Measurements from ENCODE around the gene SH3BP2.
A peak's percentile ranks its signal among the peaks of the same experiment; 100 is the strongest.

The SH3BP2 gene

DNA sequence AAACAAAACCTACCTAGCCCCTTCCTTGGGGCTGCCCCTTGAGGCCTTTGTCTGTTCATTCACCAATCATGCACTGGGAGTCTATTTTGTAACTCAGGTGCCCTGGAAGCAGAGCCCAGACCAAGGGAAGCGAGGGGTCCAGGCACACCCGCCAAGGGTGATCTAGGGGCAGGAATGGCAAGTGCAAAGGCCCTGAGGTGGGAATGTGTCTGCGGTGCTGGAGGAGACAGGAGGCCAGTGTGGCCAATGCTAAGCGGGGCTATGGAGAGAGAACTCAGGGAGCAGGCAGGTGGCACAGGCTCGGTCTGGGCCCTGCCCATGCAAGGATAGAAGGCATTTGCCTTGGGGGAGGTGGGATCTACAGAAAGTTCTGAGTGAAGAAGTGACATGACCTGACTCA, 3.5 kb upstream of the SH3BP2 start:
- H3K9me3 ChIP-seq (ENCODE audit: severe bottlenecking) = peaks cover 5% of the 10 kb centered on the region
- no peak for DNase-seq
- no peaks in the 10 kb centered on the region for H3K27me3 ChIP-seq (ENCODE audit: insufficient read depth, low read depth, severe bottlenecking)
- no peak overlapping the region for H3K4me3 ChIP-seq (ENCODE audit: low read depth, low read length)
- no peaks in the 10 kb centered on the region for H3K36me3 ChIP-seq
- H3K27ac ChIP-seq = no peak overlapping the region
- no peak for TF ChIP-seq CTCF (IDR thresholded peaks at IDR 0.05; ENCODE audit: low read depth, low read length)

- H3K27ac ChIP-seq = no peak overlapping the region
- peaks cover 1% of the 10 kb centered on the region for H3K9me3 ChIP-seq (ENCODE audit: severe bottlenecking)
- DNase-seq = no peak
- no peak overlapping the region for H3K4me3 ChIP-seq (ENCODE audit: low read depth, low read length)
- H3K36me3 ChIP-seq = no peaks in the 10 kb centered on the region
- no peaks in the 10 kb centered on the region for H3K27me3 ChIP-seq (ENCODE audit: insufficient read depth, low read depth, severe bottlenecking)
- TF ChIP-seq CTCF (IDR thresholded peaks at IDR 0.05; ENCODE audit: low read depth, low read length) = 0 out of 2 replicates have a peak, but pooled peaks have one; percentile 10
These were observed 2.9 kb upstream of the SH3BP2 start for GRCh38 chr4:2789793-2790582.

DNA sequence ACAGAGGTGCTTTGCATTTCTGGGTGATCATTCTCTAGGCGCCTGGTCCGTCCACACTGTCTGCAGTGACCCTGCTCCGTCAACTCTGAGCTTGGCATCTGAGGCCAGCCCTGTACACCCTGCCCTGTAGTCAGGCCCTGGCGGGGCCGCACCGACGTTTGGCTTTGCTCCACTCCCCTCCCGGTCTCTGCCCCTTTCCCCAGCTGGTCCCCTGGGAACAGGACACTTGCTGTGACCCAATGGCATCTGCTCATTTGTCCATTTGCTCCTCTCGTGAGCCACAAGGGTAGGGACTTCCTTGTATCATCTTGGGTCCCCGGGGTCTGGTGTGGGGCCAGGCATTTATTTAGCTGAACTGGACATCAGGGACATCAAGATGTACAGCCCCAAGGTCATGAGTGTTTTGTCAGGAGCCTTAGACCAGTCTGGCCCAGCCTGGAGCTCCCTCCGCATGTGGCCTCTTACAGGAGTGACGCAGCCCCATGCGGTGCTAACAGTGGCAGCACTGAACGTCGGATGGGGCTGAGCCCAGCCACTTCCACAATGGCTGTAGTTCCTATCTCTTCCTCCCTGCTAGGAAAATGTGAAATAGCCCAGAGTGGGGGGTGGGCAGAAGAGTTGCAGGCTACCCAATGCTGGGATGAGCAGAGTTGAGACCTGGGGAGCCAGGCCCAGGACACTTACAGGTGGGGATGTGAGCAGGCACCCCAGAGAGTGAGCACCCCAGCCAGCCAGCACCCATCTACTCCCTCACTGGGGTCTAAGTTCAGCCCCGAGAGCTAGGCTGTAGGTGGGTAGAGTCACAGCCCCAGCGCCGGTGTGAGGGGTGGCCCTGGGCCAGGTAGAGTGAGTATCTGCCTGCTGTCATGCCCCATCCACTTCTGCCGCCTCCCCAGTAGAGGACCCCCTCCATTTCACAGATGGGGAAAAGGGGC, 2.0 kb upstream of the SH3BP2 start:
- no peak for DNase-seq
- TF ChIP-seq CTCF (IDR thresholded peaks at IDR 0.05; ENCODE audit: low read depth, low read length) = no peak
- Histone ChIP-seq H3K27me3 (ENCODE audit: insufficient read depth, low read depth, severe bottlenecking) (no peaks in the 10 kb centered on the region), H3K9me3 (ENCODE audit: severe bottlenecking) (no peaks in the 10 kb centered on the region), H3K27ac (no peak overlapping the region), H3K4me3 (ENCODE audit: low read depth, low read length) (no peak overlapping the region), H3K36me3 (no peaks in the 10 kb centered on the region)

DNA sequence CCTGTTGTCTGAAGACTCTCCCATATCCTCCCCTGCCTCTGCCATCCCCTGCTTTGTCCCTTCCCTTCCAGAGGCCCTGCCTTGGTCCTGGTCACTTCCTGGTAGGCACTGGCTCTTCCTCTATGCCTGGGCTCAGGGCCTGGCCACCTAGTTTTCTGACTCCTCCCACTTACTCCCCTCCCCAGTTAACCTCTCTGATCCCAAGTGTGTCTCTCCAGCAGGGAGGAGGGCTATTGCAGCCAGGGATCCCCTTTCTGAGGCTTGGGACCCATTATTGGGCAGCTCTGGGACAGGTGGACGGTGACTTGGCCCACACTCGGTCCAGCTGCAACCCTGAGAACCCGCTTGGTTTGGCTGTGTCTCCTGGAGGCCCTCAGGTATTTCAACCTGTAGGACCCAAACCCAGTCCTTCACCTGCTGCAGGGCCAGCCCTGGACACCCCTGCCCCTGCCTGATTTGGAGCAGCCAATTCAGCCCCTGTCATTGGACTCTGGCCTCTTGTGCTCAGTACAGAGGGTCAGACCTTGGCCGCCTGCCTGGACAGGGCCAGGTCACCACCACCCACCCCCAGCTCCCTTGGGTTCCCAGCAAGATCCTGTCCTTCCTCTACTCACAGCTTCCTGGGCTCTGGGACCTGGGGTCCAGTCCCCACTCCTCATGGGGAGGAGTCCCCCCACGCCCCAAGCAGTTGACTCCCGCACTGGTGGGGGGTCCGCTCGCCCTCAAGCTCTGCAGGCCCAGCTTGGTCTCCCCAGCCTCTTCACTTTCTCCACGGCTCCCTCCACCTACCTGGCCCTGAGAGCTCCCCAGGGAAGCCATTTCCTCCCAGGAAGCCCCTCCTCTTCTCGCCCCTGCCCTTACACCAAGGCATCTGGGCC, 1.1 kb upstream of the SH3BP2 start:
- DNase-seq = peak; percentile 12
- no peaks in the 10 kb centered on the region for H3K27me3 ChIP-seq (ENCODE audit: insufficient read depth, low read depth, severe bottlenecking)
- no peaks in the 10 kb centered on the region for H3K9me3 ChIP-seq (ENCODE audit: severe bottlenecking)
- TF ChIP-seq CTCF (IDR thresholded peaks at IDR 0.05; ENCODE audit: low read depth, low read length) = no peak
- peaks cover 3% of the 10 kb centered on the region for H3K36me3 ChIP-seq
- H3K27ac ChIP-seq = no peak overlapping the region
- no peak overlapping the region for H3K4me3 ChIP-seq (ENCODE audit: low read depth, low read length)

DNA sequence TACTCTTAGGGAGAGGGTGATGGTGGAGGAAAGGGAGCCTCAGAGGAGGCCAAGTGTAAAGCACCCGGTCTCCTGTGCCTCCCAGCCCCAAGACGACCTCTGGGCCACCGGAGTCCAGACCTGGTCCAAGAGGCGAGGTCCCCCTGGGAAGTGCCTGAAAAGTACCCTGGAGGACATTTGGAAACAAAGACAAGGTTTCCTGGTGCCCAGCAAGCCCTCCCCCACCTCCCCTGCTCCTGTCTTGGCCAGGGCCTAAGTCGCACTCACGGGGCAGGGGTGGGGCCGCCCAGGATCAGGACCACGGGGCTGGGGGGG, 532 bp upstream of the SH3BP2 start:
- Histone ChIP-seq H3K27me3 (ENCODE audit: insufficient read depth, low read depth, severe bottlenecking) (no peaks in the 10 kb centered on the region), H3K9me3 (ENCODE audit: severe bottlenecking) (no peaks in the 10 kb centered on the region), H3K4me3 (ENCODE audit: low read depth, low read length) (no peak overlapping the region), H3K36me3 (peaks cover 3% of the 10 kb centered on the region), H3K27ac (no peak overlapping the region)
- no peak for DNase-seq
- no peak for TF ChIP-seq CTCF (IDR thresholded peaks at IDR 0.05; ENCODE audit: low read depth, low read length)

Measured in WERI-Rb-1 (cell line).